Stimulated activated naive CD8-positive, alpha-beta T cell treated with anti-CD3 and anti-CD28 coated beads, Interleukin-15, Interleukin-2, amounts not matched to agents 100 U/mL and 50 U/mL, for 24 hours (primary cell): ENCODE measurements around the gene AZU1.

Source experiments
- ATAC-seq: fragments of 150-1000 bp; cut with Tn5 transposase; one replicate; pipeline ENCODE4 v1.10.0; 2021
- DNase-seq: peaks from one replicate; pipeline ENCODE4 v3.0.0; 2021

Gene AZU1

DNA sequence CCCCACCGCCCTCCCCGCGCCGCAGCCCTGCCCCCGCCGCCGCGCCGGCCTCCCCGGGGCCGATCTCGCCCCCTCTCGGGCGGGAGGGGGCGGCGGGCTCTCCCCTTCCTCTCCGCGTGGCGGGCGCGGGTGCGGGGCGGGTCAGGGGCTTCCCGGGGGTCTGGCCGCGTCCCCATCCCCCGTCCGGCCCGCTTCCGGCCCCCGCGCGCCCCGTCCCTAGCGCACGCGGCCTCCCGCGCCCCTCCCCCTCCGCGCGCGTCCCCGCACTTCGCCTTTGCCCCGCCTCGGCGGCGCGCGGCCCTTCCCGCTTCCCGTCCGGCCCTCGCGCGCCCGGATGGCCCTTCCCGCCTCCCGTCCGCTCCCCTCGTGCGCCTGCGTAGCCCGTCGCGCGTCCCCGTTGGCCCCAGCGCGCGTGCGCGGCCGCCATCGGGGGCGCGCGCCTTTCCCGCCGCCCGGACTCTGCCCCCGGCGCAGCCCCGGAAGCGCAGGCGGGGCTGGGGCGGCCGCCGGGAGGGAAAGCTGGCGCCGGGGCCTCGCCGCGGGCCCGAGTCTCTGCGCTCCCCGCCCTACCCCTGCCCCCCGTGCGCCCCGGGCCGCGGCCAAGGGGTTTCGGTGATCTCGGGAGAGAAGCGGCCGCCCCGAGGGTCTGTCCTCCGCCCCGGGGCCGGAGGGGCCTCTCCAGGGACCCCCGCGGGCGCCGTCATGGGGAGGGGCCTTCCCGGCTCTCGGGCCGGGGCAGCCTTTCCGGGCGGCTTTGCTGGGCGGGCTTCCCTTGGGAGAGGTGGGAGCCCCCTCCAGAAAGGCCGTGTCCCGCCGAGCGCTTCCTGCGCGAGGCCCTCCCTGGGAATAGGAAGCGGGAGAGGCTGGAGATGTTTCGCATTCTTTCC, 29.9 kb upstream of the AZU1 start:
- ATAC-seq (peak; percentile 40), DNase-seq (peak; percentile 95)

DNA sequence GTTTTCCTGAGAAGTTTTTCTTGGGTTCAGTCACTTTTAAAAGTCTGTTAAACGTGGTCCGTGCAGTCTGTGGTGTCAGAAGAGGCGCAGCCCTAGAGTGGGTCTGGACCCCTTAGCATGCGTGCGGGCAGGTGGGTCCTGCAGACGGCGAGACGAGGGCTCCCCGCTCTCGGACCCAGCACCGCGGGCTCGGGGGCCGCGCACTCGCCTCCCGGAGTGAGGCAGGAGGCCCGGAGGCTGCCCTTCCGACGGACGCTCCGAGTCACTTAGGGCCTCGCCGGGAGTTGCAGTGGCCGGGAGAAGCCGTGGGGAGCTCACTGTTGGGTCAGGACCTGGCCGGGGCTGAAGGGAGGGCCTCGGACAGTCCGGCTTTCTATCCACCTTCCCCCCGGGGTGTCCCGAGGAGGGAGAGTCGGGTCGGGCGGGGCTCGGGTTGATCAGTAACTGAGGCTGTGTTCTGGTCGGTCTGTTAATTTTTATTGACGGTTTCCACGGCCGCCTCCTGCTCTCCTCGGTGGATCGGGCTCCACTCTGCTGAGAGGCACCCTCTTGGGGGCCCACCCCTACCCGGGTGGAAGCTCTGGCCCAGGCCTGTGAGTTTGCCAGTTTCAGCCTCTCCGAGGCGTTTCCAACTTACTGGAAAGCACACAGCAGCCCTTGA, 29.1 kb upstream of the AZU1 start:
- DNase-seq (no peak), ATAC-seq (no peak)

DNA sequence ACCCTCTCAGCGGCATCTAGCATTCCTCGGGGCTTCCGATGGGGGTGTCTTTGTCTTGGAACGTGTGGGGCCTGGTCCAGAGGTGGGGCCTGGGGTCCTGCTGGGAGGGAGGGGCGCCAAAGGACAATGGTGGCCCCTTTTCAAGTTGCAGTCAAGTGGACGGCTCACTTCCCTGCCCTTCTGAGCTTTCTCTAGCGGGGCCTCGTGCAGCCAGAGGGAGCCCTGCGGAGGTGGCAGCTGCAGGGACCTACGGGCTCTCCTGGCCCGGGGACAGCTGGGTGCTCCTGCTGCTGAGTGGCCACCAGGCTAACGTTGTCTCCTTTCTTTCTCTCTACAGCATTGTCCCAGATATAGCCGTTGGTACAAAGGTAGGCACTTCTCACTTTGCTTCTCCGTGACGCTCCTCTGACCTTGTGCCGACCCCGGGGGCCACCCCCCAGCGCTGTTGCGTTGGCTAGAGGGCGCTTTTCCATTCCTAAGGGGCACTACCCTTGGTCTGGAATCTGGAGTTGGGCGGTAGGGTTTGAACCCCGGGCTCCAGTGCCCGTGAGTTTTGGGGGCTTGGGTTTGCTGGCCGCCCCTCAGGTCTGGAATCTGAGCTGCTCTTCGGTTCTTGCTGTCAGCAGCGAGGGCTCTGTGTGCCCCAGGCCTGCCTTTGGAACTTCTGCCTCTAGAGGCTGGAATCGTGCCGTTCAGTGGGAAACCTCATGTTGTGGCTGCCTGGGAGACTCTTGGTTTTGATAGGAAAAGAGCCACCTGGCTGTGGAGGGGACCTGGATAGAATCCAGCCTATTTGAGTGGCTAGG, 28.4 kb upstream of the AZU1 start:
- no peak for ATAC-seq
- no peak for DNase-seq

DNA sequence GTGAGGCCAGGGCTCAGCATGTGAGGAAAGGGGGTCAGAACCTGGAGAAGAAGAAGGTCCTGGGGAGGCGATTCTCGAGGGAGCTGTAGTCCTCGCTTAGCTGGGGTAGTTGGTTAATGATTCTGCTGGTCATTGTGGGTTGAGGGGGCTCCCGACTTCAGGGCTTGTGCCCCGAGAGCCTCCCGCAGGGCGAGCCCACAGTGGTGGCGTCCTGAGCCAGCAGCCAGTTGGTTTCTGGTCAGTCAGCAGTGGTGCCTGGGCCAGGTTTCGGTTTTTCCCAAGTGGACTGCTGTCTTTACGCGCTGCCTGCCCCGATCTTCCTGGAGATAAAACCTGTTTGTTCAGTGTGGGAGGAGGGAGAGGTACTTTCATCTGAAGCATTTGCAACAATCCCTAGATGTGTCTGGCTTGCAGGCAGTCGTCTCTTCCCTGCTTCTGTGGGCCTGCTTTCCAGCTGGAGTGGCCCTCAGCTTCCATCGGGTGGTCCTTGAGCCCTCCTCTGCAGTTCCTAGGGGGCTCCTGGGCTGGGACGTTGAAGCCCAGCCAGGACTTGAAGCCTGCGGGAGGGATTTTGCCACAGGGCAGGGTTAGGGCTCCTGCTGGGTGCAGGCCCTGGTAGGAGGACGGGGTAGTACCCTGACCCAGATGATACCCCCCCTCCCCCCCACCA, 27.1 kb upstream of the AZU1 start:
- DNase-seq (no peak), ATAC-seq (no peak)

DNA sequence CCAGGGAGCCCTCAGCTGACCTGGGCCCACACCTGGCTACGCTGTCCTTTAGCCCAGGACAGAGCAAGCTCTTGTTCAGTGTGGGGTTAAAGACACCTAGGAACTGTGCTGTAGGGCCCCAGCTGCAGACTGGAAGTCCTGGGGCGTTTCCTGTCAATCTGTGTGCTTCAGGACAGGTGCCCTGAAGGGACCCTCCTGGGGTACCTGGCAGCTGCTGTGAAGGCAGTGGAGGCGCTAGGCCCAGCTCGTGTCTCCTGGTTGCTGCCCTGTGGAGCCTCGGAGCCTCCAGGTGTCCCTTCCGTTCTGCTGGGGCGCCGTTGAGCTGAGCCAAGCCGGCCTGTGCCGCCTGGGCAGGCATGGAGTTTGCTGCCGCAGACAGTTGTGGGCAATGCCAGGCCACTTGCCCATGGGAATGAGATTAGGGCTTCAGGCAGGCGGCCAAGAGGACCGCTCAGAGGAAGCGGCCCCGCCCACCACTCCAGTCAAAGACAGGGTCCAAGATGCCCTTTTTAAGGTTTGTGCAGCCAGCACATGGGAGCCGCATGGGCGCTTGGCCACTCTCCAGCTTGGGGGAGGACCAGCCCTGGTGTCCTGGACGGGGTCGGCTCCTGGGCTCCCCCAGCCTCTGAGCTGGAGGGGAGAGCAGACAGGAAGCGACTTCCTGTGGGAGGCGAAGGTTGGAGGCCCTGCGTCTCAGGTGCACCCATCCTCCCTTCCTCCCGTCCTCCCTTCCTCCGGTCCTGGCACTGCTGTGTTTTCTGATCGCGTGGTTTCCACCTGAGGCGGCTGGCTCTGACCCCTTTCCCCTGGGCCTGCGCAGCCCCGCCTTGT, 26.4 kb upstream of the AZU1 start:
- DNase-seq (no peak), ATAC-seq (no peak)

DNA sequence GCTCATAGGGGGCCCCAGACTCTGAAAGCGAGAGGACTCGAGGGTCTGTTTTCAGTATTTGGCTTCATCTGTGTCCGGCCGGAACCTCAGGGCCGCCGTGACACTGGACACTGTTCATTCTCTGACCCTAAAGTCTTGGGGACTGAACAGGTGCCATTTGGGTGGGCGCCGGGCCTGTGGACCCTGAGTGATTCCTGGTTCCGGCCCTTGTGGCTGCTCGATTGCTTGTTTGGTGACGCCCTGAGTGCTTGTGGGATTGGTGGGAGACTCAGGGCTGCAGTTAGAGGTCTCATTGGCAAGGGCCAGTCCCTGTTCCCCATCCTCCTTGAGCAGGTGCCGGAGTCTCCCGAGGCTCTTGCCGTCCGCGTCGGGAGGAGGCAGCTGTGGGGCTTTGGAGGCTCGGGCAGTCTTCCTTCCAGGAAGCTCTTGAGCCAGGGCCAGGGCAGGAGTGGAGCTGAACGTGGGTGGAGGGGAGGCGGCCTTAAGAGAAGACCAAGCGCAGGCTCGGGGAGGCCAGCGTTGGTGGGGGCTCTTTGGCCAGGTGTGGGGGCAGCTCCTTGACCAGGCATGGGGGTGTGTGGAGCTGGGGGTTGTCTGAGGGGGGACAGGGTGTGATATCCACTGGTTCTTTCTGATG, 25.7 kb upstream of the AZU1 start:
- no peak for ATAC-seq
- no peak for DNase-seq

DNA sequence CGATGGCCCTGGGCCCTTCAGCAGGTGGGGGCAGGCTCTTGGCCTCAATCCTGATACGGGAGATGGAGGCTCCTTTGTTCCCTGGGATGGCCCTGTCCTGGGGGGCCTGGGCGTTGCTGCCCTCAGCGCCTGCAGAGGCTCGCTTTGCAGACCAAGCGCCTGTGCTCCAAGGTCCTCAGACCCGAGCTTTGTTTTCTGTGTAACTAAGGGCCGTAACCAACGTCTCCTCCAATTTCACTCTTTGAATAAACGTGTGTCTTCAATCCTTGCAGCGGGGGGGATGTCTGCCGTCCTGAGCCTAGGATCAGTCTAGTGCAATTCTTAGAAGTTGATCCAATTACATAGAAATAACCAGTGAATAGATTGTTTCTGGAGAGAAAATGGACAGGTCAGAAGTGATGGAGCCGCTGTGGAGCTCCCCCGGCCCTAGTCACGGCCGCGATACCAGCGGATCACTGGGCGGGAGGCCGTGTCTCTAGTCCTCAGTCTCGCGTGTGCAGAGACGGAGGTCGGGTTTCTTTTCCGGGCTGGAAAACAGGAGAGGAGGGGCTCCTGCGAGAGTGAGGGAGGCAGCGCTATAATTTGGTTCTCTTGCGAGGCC, 25.0 kb upstream of the AZU1 start:
- ATAC-seq: no peak

DNA sequence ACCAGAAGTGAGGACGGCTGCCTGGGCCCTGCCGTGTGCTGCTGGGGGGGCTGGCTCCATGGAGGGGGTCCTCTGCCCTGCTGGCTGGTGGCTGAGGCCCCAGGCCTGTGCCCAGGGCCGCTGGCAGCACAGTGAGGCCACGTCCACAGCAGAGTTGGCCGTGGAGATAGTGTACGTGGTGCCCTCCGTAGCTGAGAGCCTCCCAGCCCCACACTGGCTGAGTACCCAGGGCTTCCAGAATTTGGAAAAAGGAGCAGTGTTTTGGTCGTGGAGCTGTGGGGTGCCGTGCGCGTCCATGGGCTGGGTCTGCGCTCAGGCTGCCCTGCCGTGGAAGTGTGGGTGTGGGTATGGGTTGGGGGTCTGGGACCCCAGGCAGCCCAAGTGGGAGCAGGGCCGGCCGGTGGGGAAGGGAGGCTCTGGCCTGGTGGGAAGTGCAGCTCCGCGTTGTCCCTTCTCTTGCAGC, 24.5 kb upstream of the AZU1 start:
- no peak for ATAC-seq
- no peak for DNase-seq

More for the DNA sequence above, 25.0 kb upstream of the AZU1 start:
- no peak for DNase-seq

DNA sequence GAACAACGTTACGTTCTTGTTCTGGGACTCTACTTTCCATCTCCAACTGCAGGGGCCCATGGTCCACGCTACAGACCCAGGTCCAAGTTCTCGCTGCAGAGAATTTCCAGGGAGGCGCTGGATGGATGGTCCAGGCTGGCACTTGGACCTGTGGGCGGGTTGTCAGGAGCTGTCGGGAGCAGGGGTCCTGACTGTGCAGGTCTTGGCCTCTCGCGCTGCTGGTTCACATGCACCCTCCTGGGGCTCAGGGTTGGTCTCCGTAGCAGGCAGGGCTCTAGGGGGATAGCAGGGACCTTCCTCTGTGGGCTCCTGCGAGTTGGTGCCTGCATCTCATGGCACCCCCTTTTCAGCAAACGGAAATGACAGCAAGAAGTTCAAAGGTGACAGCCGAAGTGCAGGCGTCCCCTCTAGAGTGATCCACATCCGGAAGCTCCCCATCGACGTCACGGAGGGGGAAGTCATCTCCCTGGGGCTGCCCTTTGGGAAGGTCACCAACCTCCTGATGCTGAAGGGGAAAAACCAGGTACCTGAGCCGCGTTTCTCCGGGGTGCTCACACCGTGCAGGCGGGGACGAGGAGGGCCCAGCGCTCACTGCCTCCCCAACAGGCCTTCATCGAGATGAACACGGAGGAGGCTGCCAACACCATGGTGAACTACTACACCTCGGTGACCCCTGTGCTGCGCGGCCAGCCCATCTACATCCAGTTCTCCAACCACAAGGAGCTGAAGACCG, 23.8 kb upstream of the AZU1 start:
- DNase-seq: no peak
- no peak for ATAC-seq

DNA sequence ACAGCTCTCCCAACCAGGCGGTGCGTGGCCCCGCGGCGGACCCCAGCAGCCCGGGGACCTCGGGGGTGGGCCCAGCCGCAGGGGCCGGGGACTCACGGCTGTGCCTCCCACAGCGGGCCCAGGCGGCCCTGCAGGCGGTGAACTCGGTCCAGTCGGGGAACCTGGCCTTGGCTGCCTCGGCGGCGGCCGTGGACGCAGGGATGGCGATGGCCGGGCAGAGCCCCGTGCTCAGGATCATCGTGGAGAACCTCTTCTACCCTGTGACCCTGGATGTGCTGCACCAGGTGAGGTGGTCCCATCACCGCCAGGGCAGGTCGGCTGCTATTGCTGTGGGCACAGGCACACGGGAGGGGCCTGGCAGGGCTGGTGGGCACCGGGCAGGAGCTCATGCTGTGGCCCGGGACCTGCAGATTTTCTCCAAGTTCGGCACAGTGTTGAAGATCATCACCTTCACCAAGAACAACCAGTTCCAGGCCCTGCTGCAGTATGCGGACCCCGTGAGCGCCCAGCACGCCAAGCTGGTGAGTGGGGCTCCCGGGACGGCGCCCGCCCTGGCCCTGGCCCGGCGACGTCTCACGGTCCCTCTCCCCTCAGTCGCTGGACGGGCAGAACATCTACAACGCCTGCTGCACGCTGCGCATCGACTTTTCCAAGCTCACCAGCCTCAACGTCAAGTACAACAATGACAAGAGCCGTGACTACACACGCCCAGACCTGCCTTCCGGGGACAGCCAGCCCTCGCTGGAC, 23.0 kb upstream of the AZU1 start:
- ATAC-seq (no peak), DNase-seq (no peak)

DNA sequence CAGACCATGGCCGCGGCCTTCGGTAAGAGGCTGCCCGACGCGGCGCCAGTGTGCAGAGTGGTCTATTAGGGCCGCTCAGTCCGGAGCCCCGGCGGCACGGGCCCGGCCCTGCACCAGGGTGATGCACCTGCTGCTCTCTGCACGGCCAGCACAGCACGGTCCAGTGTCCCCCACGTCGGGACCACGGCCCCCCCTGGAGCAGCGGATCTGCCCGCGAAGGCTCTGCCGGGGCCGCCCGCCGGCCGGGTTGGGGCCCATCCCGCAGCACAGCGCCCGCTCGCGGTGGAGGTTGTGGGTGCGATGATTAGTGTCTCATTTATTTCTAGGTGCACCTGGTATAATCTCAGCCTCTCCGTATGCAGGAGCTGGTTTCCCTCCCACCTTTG, 22.5 kb upstream of the AZU1 start:
- ATAC-seq (no peak), DNase-seq (no peak)

DNA sequence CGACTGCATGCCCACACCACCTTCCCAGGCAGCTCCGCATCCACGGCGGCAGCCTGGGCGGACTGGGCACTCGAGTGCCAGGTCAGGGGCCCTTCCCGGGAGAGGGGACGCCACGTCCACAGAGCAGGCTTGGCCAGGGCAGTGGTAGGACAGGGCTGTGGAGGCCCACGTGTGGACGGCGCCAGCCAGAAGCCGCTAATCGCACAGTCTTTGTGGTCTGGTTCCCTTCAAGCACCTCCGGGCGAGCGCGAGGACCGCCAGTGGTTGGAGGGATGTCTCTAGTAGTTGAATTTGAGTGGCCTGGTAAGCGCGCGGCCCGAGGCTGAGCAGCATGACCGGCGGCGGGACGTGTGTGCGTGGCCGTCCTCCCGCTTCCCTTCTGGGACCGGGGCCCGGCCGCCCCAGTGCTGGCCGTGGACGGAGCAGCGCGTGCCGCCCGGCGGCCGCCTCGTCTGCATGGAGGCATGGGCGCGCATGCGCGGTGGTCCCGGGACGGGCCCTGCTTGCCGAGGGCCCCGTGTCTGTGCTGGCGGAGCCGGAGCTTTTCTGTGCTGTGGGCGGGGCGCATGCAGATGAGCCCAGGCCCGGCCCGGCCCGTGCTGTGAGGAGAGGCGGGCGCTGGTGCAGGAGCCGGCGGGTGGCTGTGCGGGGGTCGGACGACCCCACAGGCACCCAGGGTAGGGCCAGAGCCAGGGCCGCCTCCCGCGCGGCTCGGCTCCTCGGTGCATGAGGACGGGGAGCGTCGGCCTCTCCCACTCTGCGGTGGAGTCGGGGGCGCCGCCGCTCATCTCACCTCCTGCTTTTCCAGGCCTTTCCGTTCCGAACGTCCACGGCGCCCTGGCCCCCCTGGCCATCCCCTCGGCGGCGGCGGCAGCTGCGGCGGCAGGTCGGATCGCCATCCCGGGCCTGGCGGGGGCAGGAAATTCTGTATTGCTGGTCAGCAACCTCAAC, 21.8 kb upstream of the AZU1 start:
- DNase-seq: no peak
- ATAC-seq: no peak

DNA sequence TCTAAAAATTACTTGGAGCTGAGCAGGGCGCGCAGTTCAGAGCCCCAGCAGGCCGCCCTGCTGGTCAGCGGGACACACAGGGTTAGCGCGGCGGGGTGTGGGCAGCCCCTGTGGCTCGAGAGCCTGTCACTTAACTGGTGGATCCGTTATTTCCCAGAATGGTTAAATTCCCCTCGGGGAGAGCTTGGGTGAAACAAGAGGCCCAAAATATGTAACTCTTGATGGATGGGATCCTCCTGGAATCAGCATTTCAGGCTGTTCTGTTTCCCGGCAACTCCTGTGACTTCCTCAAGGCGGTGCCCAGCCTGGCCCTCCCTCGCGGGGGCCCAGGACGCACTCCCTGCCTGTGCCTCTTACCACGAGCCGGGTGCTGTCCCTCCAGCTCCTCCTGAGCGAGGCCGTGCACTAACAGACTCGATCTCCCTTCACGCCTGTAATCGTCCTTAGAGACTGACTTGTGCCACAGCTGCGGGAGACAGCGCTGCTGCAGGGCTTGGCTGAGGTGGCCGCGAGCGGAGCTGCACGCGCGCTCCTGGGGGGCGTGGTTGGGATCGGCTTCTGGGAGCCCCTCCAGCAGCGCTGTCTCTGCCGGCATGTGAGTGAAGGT, 20.7 kb upstream of the AZU1 start:
- no peak for ATAC-seq
- no peak for DNase-seq

DNA sequence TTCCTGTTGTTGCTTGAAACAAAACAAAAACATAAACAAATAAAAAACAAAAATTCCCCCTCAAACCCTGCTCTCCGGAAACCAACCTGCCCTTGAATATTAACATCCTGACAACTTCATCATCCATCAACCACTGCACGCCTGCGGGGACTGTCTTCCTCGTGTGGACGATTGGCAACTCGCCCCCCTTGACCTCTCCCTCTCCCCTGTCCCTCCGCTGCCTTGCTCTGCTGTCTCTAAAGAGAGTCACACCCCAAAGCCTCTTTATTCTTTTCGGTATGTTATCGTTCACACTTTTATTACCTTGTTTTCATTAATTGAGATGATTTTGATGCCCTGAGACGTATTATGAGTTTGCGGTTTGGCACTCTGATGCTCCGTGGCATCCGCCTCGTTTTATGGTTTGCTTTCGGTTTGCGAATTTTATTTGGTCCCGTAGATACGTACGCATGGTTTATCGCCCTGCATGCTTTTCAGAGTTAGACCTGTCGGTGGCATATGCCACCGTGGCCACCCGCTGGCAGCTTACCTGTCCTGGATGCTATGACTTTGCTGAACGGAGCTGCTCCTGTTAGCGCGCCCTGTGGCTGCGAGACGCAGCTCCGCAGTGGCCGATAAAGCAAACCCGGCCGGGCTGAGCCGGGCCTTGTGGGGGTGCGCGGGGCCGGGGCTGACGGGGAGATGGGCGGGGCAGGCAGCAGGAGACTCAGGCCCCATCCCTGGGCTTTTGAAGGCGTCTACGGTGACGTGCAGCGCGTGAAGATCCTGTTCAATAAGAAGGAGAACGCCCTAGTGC, 19.8 kb upstream of the AZU1 start:
- DNase-seq: no peak

DNA sequence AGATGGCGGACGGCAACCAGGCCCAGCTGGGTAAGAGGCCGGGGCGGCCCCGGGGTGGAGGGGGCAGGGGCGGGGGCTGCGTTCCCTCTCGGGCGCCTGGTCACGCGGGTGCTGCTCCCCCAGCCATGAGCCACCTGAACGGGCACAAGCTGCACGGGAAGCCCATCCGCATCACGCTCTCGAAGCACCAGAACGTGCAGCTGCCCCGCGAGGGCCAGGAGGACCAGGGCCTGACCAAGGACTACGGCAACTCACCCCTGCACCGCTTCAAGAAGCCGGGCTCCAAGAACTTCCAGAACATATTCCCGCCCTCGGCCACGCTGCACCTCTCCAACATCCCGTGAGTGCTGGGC, 19.2 kb upstream of the AZU1 start:
- ATAC-seq (no peak), DNase-seq (no peak)

More for the DNA sequence above, 19.8 kb upstream of the AZU1 start:
- no peak for ATAC-seq

DNA sequence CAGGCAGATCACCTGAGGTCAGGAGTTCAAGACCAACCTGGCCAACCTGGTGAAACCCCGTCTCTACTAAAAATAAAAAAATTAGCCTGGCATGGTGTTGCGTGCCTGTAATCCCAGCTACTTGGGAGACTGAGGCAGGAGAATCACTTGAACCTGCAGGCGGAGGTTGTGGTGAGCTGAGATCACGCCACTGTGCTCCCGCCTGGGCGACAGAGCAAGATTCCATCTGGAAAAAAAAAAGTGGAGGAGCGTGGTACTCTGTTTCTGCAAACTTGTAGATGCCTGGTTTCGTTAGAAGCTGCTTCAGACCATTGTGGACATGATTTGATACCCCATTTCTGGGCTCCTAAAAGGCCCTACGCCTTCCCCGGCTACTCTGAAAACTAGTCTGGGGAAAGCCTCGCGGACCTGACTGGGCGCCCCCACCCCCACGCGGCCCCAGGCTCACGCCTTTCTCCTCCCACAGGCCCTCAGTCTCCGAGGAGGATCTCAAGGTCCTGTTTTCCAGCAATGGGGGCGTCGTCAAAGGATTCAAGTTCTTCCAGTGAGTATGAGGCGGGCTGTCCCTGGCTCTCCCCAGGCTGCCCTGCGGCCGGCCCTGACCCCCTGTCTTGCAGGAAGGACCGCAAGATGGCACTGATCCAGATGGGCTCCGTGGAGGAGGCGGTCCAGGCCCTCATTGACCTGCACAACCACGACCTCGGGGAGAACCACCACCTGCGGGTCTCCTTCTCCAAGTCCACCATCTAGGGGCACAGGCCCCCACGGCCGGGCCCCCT, 17.4 kb upstream of the AZU1 start:
- DNase-seq: no peak
- ATAC-seq: no peak
